Activated CD4-positive, CD25-positive, alpha-beta regulatory T cell treated with anti-CD3 and anti-CD28 coated beads, Interleukin-2, amount 50 U/mL, for 72 hours (primary cell): ENCODE measurements around the gene ARMC3.

Experiments
- DNase-seq: peaks from one replicate; pipeline ENCODE4 v3.0.0; 2021

The ARMC3 gene

GRCh38 chr10:23081891-23082290 lies 154.0 kb downstream of the ARMC3 start:
- DNase-seq = no peak
